Endometrial microvascular endothelial cells (primary cell): Measurements from ENCODE around the gene LACTB. TPM values are rescaled to one million over a fixed set of nuclear protein-coding genes. Genes with fewer than 3 reads are reported as not detected.

Experiments used
- in situ Hi-C: cut with HindIII; loops from 2 replicates; pipeline ENCODE4 v1.10.0; 2017; ENCODE audit warnings: low sequenced_read_pairs, low pct_unique_long_range_greater_than_20kb; ENCODE audit errors: inconsistent ontology term
- total RNA-seq: library from RNA; depleted of rRNA; stranded (reverse); fragments of >200 nt; gene quantifications from one replicate; pipeline ENCODE4 v1.2.3, GENCODE V29; 2015; ENCODE audit errors: inconsistent ontology term

LACTB gene
- total RNA-seq, 1 donor from 2014 or later = 21.1 TPM

DNA sequence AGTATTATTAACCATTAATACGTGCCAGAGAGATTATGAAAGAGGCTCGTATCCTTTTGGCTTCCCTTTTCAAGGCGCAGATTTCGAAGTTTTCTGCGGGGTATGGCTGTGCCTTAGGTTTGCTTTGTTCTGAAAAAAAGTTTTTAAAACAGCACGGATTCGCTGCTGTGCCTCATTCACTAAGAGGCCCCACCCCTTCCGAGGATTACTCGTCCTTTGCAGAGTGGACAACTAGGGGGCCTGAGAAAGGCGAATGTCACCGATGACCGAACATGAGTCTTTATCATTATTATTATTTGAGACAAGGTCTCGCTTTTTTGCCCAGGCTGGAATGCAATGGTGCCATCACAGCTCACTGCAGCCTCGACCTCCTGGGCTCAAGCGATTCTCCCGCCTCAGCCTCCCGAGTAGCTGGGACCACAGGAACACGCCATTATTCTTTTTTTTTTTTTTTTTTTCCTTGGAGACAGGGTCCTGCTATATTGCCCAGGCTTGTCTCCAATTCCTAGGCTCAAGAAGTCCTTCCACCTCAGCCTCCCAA, 36.3 kb downstream of the LACTB start:
- in situ Hi-C loops = no loop called here

DNA sequence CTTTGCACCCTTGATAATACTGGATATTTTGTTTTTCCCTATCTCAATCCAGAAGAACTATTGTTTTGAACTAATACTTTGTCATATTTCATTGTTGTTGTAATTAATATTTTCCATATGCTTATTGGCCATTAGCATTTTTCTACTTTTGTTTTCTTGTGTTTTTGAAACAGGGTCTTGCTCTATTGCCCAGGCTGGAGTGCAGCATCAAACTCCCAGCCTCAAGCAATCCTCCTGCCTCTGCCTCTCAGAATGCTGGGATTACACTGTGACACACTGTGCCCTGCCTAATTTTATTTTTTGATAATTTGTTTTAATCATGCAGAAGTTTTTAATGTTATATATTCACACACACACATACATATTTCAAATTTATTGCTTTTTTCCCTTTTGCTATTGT, 39.0 kb downstream of the LACTB start:
- in situ Hi-C loops = no loop called here

GRCh38 chr15:63163217-63163616, 41.6 kb downstream of the LACTB start:
- in situ Hi-C loops = no loop called here

GRCh38 chr15:63165166-63165859, 43.7 kb downstream of the LACTB start:
- in situ Hi-C loops = no loop called here

- in situ Hi-C loops = no loop called here
Measured at GRCh38 chr15:63166219-63166618, 44.6 kb downstream of the LACTB start.

GRCh38 chr15:63169788-63170187, 48.1 kb downstream of the LACTB start:
- in situ Hi-C loops = no loop called here

GRCh38 chr15:63172376-63172775, 50.7 kb downstream of the LACTB start:
- in situ Hi-C loops = no loop called here

DNA sequence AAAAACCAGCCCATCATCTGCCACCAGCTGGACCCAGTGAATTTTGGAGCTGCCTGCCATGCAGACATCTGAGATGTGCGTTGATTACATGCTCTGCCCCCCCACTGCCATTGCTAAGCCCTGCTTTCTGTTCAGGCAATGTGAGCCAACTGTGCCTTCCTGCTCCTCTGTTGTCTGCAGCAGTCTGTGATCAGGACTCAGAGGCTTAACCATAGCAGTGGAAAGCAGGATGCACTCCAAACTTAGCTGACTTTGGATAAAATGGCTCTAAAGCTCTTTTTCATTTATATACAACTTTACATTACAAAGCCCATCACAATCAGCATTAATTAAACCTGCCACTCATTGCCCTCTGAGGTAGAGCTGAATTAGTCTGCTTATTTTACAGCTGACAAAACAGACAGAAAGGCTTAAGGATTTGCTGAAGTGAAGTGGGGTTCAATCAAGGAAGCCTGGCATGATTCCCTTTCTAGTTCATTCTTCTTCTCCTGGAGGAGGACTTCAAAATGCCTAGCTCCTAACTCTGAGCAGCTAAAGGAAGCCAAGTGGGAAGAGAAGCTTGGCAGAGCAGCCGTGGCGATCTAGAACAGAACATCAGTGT, 51.3 kb downstream of the LACTB start:
- in situ Hi-C loops = no loop called here

DNA sequence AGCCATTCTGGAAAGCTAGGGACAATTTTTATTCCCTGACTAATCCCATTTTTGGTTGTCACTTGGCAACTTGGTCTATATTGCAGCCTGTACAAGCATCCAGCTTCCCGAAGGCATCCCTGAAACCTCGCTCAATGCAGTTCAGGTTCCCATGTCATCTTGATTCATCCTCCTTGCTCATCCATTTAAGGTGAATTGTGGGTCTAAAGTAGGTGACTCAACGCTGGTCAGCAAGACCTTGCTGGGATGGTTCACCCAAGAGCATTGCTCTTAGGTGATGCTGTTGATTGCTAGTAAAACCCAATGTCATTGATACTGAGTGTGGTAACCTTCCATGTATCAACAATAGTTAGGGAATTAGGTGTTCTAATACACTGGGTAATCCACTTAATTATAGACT, 54.6 kb downstream of the LACTB start:
- in situ Hi-C loops = no loop called here

DNA sequence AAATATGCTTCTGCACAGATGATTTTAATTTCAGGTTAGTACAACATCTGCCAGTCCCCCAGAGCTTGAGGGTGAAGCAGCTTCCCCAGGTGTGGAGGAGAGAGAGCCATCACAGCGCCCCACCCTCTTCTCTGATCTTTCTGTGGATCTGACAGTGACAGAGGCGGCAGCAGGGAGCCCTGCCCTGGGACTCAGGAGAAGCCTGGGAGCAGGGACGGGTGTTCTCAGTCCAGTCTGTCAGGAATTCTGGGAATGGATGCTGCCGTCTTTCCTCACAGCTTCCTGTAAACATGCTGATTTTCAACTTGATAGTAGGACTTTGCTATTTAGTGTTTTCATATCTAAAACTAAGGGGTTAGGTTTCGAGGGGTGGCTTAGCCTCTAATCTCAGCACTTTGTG, 56.4 kb downstream of the LACTB start:
- in situ Hi-C loops = no loop called here

GRCh38 chr15:63180746-63181145, 59.1 kb downstream of the LACTB start:
- in situ Hi-C loops = no loop called here

DNA sequence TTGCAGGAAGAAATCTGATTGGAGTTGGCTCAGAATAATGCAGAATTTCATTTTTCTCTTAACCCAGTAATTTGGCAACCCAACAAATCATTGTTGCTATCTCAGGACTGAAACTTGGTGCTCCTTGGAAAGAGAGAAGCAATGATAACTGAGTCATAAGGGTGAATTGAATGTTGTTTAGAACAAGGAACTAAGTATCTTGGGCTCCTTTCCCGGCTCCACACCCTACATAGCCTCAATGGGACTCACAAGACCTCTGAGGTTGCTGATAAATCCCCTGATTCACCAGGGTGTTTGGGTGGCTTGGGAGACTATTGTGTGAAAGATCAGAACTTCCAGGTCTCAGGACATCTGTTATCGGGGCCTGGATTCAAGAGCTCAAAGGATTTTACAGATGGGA, 60.0 kb downstream of the LACTB start:
- in situ Hi-C loops = no loop called here

DNA sequence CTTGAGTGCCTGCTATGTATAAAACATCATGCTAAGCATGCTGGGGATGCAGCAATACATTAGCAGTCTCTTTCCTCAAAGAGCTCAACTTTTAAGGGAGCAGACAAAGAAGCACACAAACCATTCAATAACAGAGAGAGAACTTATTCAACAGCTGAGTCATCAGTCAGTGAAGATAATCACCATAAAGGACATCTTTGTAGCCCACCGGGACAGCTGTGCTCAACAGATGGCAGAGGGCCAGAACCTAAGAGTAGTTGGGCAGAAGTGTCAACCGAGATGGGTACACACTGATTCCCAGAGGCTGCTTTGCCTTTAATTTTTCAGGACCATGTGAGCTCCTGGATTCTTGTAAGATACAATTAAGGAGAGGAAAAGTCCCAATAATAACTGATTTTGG, 63.5 kb downstream of the LACTB start:
- in situ Hi-C loops = no loop called here

GRCh38 chr15:63186065-63186464, 64.4 kb downstream of the LACTB start:
- in situ Hi-C loops = no loop called here

DNA sequence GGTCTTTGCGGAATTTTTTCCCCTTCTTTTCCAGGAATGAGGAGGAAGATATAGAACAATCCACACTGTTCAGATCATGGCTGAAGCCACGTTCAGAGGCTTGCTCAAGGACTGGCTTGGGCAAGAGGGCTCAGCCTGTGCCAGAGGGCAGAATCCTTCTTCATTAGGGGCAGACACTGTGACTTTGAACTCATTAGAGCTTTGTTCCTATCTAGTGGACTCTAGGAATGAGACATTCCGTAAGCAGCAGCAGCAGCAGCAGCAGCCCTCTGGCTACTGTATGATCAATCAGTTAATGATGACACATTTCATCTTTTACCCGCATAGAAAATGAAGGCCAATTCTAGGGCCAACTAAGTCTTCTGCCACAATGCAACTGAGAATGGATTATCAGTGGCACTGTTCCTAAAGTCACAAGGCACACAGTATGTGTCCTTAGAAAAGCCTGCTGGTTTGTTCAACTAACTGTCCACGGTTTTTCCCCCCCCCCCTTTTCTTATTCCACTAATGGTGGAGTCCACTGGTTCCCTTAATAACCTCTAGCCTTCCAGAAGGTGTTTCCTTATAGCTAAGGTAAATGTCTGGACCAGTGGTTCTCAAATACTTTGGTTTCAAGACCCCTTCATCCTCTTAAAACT, 66.0 kb downstream of the LACTB start:
- in situ Hi-C loops = no loop called here

- in situ Hi-C loops = no loop called here
Measured at GRCh38 chr15:63188247-63188925, 66.7 kb downstream of the LACTB start.

GRCh38 chr15:63188926-63189871, 67.5 kb downstream of the LACTB start, which contains the start of gene RAB8B:
Gene RAB8B, plus strand, starts transcription at chr15:63189606. Its CDS starts 19 bp downstream, at chr15:63189625.
- in situ Hi-C loops = no loop called here

GRCh38 chr15:63189941-63190768, 68.5 kb downstream of the LACTB start:
- in situ Hi-C loops = no loop called here
